Gastroesophageal sphincter (tissue), 4 donors: ENCODE measurements around the gene SNCG. TPM values are rescaled to one million over a fixed set of nuclear protein-coding genes. Genes with fewer than 3 reads are reported as not detected.

ENCODE experiments used
- ATAC-seq: fragments of 150-250 bp; one replicate; pipeline ENCODE4 v1.9.1; 2016; ENCODE audit warnings: mild to moderate bottlenecking, moderate library complexity
- H3K27ac ChIP-seq, 4 donors: fragments of 200-600 bp; sonication (generic) in 3 of 4; 1 replicate in 3 of 4; 2 replicates in 1 of 4; pipeline ENCODE4 v1.5.1; 2016 to 2019
- H3K27me3 ChIP-seq: fragments of 200-600 bp; sonication (generic); one replicate; pipeline ENCODE4 v1.5.1; 2019
- H3K36me3 ChIP-seq, 2 donors: fragments of 200-600 bp; sonication (generic); one replicate each; pipeline ENCODE4 v1.5.1; 2019; ENCODE audit warnings: control low read depth in 1 of 2
- H3K4me1 ChIP-seq, 3 donors: fragments of 200-600 bp; sonication (generic); 1 replicate in 2 of 3; 2 replicates in 1 of 3; pipeline ENCODE4 v1.5.1; 2016 to 2019; ENCODE audit warnings: control low read depth in 2 of 3
- H3K4me3 ChIP-seq, 2 donors: fragments of 200-600 bp; sonication (generic); one replicate each; pipeline ENCODE4 v1.5.1; 2019; ENCODE audit warnings: mild to moderate bottlenecking in 1 of 2, moderate library complexity in 1 of 2
- H3K9me3 ChIP-seq, 3 donors: fragments of 200-600 bp; sonication (generic); one replicate each; pipeline ENCODE4 v1.5.1; 2017 to 2019; ENCODE audit warnings: control low read depth in 2 of 3
- EP300 ChIP-seq: sonication (generic); formaldehyde crosslinking; IDR thresholded peaks from one replicate; pipeline ENCODE4 v1.6.1; 2017; ENCODE audit warnings: antibody characterized with exemption, mild to moderate bottlenecking
- POLR2A ChIP-seq, 2 donors: fragments of 450-650 bp; IDR thresholded peaks; one replicate each; pipeline ENCODE4 v1.6.1; 2017; ENCODE audit warnings: antibody characterized with exemption in 2 of 2, mild to moderate bottlenecking in 2 of 2, moderate library complexity in 1 of 2
- POLR2AphosphoS5 ChIP-seq: sonication (generic); formaldehyde crosslinking; IDR thresholded peaks from one replicate; pipeline ENCODE4 v1.6.1; 2017; ENCODE audit warnings: antibody characterized with exemption
- WGBS, 2 donors: methylation state at CpG; one replicate each; pipeline ENCODE4 v1.1.5; 2018; ENCODE audit warnings: low coverage in 1 of 2; 5-methylcytosine and 5-hydroxymethylcytosine counted together
- total RNA-seq, 4 donors: library from RNA; depleted of rRNA; stranded (reverse); fragments of >200 nt; gene quantifications; one replicate each; pipeline ENCODE4 v1.1.0, GENCODE V29; 2016
- TF ChIP-seq, protein P1 (sequence below), 4 experiments: fragments of 200-600 bp in 2 of 4; fragments of 450-650 bp in 2 of 4; sonication (generic) in 1 of 4; IDR thresholded peaks; one replicate each; pipeline ENCODE4 v1.5.1; 2017 to 2019; ENCODE audit warnings: antibody characterized with exemption in 4 of 4, mild to moderate bottlenecking in 2 of 4, moderate library complexity in 2 of 4

SNCG gene
- total RNA-seq, 4 donors from 2014 or later = 12.8 to 102 (median 33.7) TPM

DNA sequence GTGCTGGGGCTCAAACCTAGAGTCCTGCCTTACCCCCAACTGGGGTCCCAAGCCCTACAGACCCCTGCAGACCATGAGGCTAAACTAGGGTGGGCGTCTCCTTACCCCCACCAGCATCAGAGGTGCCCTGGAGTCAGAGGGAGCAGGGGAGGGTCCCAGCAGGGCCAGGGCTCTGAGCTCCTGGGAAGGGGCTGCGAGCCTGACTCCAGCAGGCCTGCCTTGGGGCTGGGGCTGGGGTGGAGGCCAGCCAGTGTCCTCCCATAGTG, 1.3 kb downstream of the SNCG start:
- Histone ChIP-seq H3K36me3 (no peaks in the 10 kb centered on the region), H3K27ac (peak overlapping the region in 3 of 4 donors; percentile 79 to 84 (median 80)), H3K27me3 (no peaks in the 10 kb centered on the region), H3K9me3 (no peaks in the 10 kb centered on the region), H3K4me1 (peaks cover 0 to 71% (median 20%) of the 10 kb centered on the region in 3 donors), H3K4me3 (peak overlapping the region in 1 of 2 donors; percentile 44)
- no peak for ATAC-seq
- no peak for TF ChIP-seq EP300
- no peak for TF ChIP-seq POLR2AphosphoS5
- TF ChIP-seq POLR2A (IDR thresholded peaks at IDR 0.05) = no peak
- TF ChIP-seq, protein P1, sequence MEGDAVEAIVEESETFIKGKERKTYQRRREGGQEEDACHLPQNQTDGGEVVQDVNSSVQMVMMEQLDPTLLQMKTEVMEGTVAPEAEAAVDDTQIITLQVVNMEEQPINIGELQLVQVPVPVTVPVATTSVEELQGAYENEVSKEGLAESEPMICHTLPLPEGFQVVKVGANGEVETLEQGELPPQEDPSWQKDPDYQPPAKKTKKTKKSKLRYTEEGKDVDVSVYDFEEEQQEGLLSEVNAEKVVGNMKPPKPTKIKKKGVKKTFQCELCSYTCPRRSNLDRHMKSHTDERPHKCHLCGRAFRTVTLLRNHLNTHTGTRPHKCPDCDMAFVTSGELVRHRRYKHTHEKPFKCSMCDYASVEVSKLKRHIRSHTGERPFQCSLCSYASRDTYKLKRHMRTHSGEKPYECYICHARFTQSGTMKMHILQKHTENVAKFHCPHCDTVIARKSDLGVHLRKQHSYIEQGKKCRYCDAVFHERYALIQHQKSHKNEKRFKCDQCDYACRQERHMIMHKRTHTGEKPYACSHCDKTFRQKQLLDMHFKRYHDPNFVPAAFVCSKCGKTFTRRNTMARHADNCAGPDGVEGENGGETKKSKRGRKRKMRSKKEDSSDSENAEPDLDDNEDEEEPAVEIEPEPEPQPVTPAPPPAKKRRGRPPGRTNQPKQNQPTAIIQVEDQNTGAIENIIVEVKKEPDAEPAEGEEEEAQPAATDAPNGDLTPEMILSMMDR (IDR thresholded peaks at IDR 0.05) = no peak
- WGBS, 2 donors = no CpG with 5 or more reads among the region's 2 CpGs

DNA sequence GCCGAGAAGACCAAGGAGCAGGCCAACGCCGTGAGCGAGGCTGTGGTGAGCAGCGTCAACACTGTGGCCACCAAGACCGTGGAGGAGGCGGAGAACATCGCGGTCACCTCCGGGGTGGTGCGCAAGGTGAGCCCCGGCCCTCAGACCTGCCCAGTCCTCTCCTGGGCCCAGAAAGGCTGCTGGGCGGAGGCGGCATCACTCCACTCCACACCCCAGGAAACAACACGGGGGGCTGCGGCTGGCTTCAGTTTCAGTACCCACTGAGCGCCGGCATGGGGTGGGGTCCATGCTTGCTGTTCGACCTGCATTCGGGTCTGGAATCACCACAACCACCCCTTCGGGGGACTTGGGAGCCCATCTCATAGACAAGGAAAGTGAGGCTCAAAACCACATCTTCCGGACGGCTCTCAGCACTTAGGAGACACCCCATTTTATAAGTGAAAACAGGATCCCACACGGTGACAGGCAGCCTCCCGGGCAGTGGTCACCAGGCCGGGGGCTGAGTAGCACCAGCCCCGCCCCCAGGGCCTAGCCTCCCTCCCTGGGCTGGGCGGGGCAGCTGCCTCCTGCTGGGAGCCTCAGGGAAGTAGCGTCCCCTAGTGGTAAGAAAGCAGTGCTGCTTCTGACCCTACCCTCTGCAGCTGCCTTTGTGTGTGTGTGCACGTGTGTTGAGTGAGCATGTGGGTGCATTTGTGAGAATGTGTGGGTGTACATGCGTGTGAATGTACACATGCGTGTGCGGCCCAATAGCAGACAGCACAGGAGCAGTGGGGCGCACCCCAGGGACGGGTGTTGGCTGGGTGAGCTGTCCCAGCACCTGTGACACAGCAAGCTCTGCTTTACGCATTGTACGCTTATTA, 1.8 kb downstream of the SNCG start:
- H3K36me3 ChIP-seq = no peaks in the 10 kb centered on the region
- peak; percentile 56 for ATAC-seq
- 35 to 58% methylated on average over 8 to 11 of the region's 37 CpGs for WGBS, 2 donors
- no peaks in the 10 kb centered on the region for H3K9me3 ChIP-seq
- H3K27me3 ChIP-seq = no peaks in the 10 kb centered on the region
- TF ChIP-seq, protein P1 (IDR thresholded peaks at IDR 0.05) = peak in 3 of 4 experiments; percentile 78 to 88 (median 83)
- no peak for TF ChIP-seq POLR2AphosphoS5
- peaks cover 0 to 70% (median 16%) of the 10 kb centered on the region in 3 donors for H3K4me1 ChIP-seq
- H3K4me3 ChIP-seq = peak overlapping the region in 1 of 2 donors; percentile 44
- H3K27ac ChIP-seq = peak overlapping the region in 3 of 4 donors; percentile 79 to 84 (median 80)

DNA sequence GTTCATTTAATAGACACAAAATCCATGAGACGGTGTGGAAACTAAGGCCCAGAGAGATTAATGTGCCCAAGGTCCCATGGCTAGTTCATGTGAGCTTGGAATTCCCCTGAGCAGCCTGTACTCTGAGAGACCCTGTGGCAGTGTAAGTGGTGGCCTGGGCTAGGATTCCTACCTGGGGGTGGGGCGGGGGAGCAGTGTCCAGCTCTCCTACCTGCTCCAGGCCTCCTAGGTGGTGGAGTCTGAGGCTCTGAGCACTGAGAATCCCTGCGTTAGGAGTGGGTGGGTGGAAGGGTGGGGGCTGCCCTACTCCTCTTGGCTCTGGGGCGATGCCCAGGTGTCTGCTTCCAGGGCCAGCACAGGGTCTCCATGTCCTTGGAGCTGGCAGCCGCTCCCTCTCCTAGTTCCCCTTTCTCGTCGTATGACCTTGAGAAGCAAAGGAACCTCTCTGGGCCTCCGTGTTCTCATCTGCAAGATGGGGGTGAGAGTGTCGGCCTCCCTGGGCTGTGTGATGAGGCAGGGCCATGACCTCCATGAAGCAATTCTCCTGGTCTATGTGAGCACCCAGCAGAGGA, 2.5 kb downstream of the SNCG start:
- TF ChIP-seq POLR2AphosphoS5 = no peak
- TF ChIP-seq, protein P1 (IDR thresholded peaks at IDR 0.05) = no peak
- no peak for TF ChIP-seq EP300
- no peak for TF ChIP-seq POLR2A (IDR thresholded peaks at IDR 0.05)
- WGBS, 2 donors = 62 to 100% methylated on average over 1 to 2 of the region's 9 CpGs
- ATAC-seq = no peak
- no peaks in the 10 kb centered on the region for H3K36me3 ChIP-seq
- no peak overlapping the region for H3K4me3 ChIP-seq
- peaks cover 0 to 70% (median 21%) of the 10 kb centered on the region in 3 donors for H3K4me1 ChIP-seq
- no peaks in the 10 kb centered on the region for H3K9me3 ChIP-seq
- H3K27me3 ChIP-seq = no peaks in the 10 kb centered on the region
- H3K27ac ChIP-seq = no peak overlapping the region

DNA sequence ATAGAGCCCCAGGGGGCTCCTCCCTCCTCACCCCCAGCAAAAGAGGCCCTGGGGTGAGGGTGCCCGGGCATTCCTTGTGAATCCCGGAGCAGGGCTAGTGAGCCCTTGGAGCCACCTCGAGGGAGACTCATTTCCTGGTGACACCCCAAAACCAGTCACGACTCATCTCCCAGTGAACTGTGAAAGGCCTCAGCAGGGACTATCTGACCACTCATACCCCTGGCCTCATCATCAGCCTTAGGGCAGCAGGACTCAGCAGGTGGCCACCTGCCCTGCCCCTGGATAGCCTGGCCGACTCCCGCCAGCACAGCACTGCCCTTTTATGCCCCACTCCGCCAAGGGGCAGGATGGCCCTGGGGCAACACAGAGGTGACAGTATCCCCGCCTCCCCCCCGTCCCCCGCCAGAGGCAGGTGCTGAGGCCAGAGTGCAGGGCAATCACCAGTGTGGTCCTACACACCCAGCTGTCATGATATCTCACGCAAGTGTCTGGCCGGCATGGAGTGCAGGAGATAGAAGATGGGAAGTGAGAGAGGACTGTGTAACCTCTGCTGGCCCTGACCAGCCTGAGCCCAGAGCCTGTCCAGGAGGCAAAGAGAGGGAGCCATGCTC, 3.2 kb downstream of the SNCG start:
- TF ChIP-seq, protein P1 (IDR thresholded peaks at IDR 0.05) = no peak
- TF ChIP-seq POLR2A (IDR thresholded peaks at IDR 0.05) (no peak), EP300 (no peak), POLR2AphosphoS5 (no peak)
- H3K4me1 ChIP-seq = peaks cover 0 to 70% (median 27%) of the 10 kb centered on the region in 3 donors
- no peak overlapping the region for H3K4me3 ChIP-seq
- no peak overlapping the region for H3K27ac ChIP-seq
- H3K36me3 ChIP-seq = no peaks in the 10 kb centered on the region
- WGBS, 2 donors = no CpG with 5 or more reads among the region's 12 CpGs
- H3K9me3 ChIP-seq = no peaks in the 10 kb centered on the region
- no peaks in the 10 kb centered on the region for H3K27me3 ChIP-seq
- ATAC-seq = no peak
